Stimulated activated CD4-positive, alpha-beta T cell treated with anti-CD3 and anti-CD28 coated beads, TNF-alpha, amount 100 ng/mL, for 48 hours (primary cell): Measurements from ENCODE around the gene VSTM4.

Experiments used
- DNase-seq, 3 donors: peaks; one replicate each; pipeline ENCODE4 v3.0.0-alpha.2; 2020; ENCODE audit warnings: low read depth in 3 of 3

VSTM4 gene

DNA sequence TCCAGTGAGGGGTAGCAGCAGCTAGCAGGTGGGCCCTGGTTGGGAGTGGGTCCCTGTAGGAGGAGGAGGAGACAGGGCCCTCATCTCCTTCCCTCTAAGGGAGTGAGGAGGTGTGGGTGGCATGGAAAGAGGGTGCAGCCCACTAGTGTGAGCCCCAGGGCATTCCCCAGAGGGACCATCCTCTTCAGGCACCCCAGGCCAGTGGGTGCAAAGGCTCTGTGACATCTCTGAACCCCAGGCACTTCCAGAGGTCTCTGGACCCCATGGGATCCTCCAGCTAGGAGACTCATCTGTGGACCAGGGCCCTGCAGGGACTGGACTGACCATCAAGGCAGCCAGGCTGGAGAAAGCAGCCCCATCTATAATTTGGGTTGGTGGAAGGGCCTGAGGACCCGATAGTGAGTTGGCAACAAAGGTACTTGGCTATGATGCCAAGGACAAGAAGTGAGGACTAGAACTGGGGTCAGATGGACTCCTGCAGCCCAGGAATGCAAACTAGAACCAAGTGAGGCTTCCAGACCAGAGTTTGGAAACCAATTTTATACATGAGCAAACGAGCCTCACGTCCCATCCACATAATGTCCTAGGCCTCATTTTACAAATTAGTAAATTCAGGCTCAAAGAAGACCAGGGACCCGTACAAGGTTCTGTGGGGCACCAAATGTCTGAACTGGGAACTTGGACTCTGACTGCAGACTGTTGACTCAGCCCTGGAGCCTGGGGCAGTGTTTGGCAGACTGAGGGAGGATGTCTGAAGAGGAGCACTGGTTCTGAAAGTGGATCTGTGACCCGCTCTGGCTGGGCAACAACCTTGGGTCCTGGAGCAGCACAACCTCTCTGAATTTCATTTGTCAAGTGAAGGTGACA, 1.4 kb upstream of the VSTM4 start:
- DNase-seq = no peak

DNA sequence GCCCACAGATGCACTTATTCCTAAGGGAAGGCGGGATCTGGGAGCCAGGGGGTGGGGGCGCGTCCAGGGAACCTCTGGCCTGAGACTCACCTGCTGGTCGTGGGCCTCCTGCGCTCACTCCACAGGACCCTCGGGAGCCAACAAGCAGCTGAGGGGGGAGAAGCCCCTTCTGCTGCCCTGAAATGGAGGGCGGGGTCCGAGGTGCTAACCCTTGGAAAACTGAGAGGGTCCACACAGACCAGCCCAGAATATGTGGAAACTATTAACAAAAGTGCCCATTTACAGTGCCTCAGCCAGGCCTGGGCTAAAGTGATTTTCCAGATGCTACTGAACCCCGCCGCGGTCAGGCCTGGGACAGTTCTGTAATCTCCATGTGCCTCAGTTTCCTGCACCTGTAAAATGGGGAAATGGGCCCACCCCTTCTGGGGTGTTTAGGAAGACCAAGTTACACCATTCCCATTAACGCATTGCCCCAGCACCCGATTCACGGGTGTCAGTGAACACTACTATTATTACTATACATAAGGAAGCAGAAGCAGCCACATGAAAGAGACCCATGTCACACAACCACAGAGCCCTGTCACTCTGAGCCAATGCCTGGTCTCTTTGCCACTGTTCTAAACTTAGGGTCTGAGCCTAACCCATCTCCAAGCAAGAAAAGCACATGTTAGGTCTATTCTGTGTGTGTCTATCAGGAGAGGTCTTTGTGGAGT, 630 bp upstream of the VSTM4 start:
- no peak for DNase-seq

DNA sequence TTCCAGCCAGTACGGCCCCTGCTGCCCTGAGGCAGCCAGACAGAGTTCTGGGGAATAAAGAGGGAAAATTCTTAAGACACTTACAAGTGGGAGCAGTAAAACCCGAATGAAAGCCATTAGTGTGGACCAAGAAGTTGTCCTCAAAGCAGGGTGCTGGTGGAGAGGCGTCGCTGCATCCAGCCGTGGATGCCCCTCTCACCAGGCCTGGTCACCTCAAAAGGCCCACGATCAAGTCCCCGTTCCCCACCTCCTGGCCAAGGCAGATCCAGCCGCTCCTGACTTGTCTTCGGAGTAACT, 656 bp downstream of the VSTM4 start:
- DNase-seq = no peak

DNA sequence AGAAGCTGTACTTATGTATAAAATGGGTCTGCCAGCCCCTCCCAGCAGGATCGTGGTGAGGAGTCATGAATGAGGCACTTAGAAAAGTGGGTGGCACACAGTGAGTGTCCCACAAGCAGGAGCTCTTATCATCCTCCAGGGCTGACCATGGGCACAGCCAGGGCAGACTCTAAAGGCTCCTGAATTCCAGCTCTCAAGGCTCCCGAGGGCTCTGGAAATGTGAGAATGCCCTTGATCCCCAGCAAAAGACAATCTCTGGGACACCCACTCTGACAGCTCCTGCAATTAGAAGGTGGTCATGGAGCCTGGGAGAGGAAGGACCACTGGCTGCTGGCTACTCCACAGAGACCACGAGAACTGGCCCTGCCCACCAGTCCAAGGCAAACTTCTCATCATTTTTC, 1.6 kb downstream of the VSTM4 start:
- DNase-seq = no peak

DNA sequence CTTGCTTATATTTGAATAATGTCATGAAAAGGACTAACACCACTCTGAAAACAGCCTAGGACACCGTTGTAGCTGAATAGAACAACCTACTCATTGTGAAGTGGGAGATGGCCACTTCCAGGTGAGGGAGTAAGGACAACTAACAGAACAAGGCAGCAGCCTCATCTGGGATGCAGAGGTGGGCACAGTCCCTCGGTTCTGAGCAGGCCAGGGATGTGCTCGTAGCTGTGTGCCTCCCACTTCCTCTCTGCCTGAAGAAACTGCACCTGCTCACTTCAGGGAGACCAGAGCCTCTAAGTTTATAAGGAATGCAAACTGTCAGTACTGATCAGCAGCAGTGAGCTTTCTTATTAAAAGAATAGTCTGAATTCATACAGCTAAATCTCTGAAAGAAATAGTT, 2.5 kb downstream of the VSTM4 start:
- no peak for DNase-seq

DNA sequence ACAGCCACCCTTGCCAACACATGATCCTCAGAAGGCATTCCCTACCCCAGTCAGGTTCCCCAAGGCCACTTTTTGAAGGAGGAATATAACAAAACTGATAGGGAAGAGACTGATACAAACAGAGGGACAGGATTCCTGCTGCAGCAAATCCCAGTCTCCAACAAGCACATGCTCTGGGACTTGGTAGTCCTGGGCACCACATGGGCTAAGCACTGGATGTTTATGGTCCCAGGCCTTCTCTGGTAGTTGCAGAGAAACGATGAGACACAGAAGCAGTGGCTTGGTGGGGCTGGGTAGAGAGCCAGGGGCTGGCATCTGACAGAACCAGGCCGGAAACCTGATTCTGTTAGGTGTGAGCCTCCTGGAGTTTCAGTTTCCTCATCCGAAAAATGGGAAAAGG, 3.2 kb downstream of the VSTM4 start:
- no peak for DNase-seq

DNA sequence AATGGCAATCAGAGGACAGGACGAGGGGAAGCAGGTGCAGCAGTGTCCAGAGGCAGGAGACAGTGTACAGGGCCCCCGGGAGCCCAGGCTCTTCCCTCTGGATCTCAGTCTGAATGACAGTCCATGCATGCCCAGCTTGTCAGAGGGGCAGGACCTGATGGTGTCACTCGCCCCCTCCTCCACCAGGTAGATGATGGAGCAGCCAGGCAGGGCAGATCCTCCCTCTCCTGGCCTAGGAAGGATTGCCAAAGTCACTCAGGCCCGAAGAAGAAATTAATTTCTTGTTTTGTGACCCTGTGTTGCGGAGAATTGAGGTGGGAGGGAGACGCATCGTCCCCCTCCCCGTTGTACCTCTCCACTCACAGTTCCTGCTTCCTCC, 4.0 kb downstream of the VSTM4 start:
- no peak for DNase-seq

DNA sequence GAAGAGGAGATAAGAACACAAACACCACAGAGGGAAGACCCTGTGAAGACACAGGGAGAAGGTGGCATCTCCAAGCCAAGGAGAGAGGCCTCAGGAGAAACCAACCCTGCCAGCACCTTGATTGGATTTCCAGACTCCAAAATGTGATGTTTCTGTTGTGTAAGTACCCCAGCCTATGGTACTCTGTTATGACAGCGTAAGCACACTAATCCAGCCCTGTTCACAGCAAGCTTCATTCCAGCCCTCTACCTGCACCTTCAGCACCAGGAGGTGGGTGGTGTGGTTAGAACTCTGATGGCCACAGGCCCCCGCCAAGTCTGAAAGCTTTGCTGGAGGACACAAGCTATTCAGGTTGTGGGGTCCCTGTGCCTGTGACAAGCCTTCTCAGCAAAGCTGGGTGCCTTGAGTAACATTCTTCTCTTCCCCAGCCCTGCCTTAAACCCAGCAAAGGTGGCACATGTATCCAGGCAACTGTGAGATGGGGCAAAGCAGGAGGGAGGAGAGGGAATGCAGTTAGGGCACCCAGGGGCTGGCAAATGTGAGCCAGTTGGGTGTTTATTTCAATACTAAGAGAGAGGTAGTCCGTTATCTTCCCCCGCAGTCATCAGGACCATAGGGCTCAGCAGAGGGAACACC, 4.5 kb downstream of the VSTM4 start:
- no peak for DNase-seq

DNA sequence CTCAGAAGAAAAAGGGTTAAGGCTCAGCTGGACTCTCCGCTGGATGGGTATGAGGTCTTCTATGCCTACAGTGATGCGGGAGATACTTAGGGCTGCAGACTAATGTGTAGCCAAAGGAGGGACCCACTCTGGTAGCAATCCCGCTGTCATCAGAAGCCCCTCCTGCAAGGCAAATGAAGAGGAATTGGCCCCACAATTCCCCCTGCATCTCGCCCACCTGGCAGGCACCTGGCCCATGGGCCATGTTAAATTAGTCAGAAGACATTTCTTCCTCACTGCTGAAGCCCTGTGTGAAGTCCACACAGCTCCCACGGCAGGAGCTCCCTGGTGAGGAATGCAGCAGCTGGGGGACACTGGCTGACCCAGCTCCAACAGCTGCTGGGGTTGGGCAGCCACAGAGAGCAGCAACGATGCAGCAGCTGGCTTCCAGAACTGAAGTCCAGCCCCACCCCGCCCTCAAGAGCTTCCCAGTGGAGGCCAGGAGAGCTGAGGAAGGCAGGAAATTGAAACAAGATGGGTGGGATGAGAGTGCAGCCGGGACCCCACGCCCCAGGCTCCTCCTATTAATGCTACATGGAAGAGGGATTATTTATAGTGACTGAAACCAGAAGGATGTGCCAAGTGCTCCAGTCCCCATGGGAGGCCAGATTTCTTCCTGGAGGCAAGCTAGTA, 5.5 kb downstream of the VSTM4 start:
- DNase-seq = no peak

DNA sequence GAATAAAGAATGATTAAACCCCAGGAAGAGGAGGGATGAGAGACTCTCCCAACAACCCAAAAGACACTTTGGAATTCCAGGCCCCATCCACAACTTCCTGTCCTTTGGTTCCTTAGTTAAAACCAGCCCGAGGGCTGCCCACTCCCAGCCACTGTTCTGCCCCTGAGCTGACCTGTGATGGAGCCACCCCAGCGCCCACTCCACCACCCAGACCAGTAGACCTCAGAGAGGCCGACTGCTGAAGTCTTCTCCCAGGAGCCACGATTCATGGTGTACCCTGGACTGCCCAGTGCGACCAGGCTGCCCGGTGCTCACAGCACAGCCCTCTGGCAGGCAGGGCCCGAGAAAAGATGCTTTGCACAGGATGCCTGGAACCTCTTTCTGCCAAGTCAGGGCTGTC, 6.7 kb downstream of the VSTM4 start:
- no peak for DNase-seq

DNA sequence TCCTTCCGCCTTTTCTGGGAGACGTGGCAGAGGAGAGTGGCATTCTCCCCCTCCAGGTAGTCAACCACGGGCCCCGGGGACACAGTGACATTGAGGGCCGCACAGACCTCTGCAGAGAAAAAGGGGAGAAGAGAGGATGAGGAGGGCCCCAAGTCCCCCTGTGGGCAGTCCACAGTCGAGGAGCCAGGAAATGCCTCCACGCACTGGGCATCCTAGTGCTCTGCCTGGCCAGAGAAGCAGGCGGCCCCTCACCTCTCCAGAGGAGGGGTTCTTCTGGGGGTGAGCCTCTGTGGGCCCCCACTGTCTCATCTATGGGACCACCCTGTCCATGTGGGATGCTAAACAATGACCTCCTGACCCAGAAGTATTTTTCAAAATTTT, 7.4 kb downstream of the VSTM4 start:
- DNase-seq = no peak

DNA sequence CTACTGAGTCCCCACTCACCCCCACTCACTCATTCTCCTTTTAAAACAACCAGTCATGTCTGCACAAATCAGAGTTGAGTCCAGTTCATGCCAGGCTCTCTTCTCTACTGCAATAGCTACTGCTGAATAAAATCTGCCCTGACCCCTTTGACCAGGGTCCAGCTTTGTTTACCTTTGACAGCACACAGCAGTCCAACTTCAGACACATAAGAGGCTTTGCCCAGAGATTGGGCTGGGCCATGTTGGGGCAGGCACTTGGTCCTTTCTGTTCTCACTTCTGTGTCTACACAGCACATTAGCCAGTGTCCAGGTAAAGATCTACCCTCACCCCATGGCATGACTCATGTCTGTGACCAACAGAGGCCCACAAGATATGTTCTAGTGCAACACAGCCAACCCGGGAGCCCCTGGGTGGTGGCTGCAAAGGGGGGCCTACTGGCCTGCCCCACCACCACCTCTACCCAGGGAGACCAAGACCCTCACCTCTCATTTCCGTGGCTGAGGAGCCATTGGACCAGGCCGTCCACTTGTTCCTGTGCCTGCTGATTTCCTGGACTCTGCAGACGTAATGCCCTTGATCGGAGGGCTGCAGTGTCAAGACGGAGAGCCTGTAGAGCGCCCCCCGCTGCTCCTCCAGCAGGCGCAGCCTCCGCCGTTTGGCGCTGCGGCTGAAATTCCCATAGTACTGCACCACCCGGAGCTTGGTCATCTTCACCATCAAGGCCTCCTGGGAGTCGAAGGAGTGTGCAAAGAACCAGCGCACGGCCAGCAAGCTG, 8.0 kb downstream of the VSTM4 start:
- DNase-seq = no peak

DNA sequence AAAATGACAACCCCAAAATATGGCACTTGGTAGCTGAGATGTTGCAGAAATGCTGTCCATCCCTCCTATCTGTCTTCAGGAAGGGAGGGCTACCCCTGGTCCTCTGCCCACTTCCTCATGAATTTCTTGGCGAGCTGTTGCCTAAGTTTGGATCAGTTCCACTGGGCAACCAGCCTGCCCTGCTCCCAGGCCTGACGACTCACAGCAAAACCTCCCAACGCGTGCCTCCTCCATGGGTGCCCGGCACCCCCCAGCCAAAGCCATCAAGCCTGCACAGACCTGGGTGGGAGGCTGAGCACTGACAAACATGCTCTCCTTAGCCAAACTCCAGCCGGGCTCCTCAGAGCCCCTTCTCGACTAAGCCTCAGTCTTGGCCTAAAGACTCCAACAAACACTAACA, 8.9 kb downstream of the VSTM4 start:
- no peak for DNase-seq

DNA sequence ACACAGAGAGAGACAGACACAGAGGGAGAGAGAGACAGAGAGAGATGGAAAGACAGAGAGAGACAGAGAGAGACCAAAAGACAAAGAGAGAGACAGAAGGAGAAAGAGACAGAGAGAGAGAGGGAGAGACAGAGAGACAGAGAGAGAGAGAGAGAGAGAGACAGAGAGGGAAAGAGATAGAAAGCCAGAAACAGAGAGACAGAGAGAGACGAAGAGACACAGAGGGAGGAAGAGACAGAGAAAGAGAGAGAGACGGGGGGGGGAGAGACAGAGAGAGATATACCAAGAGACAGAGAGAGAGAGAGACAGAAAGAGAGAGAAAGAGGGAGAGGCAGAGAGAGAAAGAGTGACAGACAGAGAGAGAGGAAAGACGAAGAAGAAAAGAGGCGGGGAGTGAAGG, 10.2 kb downstream of the VSTM4 start:
- no peak for DNase-seq

DNA sequence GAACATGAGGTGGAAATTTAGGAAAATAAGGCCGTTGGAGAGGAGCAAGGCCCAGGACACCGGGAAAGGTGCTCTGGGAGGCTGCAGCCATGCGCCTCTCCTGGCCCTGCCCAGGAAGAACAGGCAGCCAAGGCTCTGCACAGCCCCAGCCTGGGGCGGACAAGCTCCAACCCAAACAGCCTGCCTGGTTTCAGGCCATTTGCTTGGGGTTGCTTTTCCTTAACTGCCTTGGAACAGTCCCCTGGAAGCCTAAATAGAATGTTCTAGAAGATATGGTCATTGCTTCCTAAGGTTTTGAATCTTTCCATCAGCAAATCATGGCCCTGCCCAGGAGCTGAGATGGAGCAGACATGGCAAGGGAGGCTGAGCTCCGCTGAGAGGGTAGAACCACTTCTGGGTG, 11.0 kb downstream of the VSTM4 start:
- no peak for DNase-seq

DNA sequence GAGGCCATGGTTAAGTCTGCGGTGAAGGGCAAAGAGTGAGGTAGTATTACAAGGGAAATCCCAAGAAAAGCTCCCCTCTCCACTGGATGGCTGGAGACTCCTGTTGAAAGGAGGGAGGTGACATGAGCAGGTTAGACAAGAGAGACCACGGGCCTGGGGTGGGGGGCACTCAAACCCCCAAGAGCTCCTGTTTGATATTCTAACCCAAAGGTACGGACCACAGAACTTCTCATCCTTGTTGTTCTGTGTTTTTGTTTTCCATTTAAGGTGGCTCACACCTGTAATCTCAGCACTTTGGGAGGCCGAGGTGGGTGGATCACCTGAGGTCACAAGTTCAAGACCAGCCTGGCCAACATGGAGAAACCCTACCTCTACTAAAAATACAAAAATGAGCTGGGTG, 11.6 kb downstream of the VSTM4 start:
- DNase-seq = no peak

DNA sequence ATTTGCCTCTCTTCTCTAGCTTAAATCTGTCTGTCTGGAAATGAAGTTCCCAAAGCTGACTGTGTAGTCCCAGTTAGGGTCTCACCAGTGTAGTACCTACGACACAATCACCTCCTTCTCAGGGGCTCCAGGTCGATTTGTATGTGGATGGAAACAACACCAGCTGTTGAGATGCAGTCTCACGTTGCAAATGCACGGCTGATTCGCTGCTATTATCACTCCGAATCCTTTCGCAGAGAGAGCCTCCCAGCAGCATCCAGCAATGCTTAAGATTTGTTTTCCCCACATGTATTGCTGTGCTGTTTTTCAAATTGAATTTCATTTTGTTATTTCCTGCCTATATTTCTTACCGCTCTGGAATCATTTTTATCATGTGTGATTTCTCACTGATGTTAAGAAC, 16.3 kb downstream of the VSTM4 start:
- no peak for DNase-seq

DNA sequence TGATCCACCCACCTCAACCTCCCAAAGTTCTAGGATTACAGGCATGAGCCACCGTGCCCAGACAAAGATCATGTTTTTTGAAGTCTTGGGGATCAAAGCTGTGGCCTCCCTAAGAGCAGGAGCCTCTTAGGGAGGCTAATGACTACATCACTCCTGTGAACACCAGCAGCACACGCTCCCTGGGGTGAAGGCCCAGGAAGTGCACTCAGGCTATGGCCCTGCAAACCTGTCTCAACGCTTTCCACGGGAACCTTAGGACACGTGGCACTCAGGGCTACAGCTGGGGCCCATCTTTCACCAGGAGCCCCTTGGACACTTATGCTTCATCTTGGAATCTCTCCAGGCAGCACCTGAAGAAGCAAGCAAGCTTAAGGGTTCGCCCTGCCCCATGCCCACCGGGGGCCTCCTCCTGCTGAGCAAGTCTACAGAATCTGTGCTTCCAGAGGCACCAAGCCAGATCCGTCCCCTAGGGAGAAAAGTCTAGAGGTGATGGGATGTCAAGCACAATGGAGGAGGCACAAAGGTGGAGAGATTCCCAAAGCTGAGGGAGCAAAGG, 18.4 kb downstream of the VSTM4 start:
- no peak for DNase-seq

DNA sequence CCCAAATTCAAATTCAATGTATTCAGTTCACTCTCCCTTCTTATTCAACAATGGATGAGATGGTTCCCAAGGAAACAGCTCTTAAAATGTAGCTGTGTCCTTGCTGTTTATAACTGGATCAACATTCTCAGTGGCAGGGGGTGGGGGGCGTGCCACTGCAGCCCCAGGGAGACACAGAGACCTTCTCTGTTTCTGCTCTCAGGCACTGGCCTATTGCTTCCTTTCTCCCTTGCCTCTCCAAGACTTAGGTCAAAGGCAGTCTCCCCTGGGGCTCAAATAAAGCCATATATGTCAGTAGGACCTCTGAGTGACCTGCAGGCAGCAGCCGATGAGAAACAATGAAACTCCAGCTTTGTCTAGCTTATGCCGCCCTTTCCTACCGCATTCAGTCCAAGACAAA, 20.7 kb downstream of the VSTM4 start:
- DNase-seq = no peak

DNA sequence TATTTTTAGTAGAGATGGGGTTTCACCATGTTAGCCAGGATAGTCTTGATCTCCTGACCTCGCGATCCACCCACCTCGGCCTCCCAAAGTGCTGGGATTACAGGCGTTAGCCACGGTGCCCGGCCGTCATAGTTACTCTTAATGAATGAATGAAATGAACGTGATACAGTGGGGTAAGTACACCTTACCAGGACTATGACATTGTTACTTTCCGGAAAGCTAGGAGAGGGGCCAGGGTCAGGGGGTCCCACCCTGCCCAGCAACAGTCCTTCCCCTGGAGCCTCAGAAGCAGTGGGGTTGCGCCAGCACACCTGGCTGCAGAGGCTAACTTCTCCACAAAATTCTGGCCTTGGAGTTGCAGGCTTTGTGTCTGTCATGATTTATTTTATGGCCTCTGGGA, 21.4 kb downstream of the VSTM4 start:
- DNase-seq = no peak

DNA sequence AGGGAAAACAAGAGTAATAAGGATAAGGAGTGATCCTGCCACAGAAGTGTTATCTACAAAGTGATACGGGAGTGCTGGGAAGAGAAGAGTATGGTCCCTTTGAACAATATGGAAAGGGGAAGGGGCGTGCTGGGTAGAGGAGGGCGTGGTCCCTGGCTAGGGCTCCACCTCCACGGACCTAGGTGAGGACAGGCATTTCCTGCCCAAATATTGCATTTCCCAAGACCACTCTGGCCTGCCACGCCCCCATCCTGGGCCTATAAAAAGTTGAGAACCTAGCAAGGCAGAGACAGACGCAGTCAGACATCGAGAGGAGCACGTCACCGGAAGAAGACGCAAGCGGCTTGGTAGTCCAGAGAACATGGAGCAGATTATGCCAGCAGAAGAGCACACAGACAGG, 22.8 kb downstream of the VSTM4 start:
- DNase-seq = no peak
